HG02943 (cell line): Measurements from ENCODE around the gene SMARCA2.

ENCODE experiments used
- ATAC-seq: cut with Tn5 transposase; IDR thresholded peaks from one replicate; pipeline ENCODE4 v1.9.1; 2021; ENCODE audit warnings: mild to moderate bottlenecking, low read depth, moderate library complexity; ENCODE audit not compliant: unreplicated experiment

The SMARCA2 gene

DNA sequence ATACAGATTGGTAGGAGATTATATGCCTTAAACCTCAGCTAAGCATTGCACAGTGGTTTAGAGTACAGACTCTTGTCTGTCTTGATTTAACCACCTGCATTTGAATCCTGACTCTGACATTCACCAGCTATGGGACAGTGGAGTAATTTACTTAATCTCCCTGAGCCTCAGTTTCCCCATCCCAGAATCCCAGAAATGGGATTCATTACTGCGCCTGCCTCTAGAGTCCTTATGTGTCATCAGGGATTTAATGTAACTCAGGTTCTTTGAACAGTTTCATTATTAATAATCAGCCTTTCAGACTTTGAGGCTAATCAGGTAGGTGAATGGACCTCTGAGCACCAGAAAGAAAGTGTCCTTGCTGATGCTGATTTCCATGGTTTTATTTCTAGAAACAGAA lies 149.1 kb downstream of the SMARCA2 start:
- ATAC-seq = no peak

DNA sequence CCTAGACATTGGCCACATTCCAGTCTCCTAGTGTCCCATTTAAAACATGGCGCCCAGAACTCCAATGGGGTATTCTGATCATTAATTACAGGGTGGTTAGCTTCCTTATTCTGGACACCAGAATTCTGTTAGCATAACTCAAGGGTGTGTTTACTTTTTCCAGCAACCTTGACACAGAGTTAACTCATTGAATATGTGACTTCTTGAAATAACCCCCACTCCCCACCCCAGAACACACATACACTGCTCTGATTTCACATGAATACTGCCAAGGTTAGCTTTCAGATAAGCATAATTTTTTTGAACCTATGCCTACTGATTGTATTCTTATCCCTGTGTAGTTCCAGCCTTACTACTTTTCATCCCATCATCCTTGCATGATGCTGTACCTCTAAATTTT lies 151.1 kb downstream of the SMARCA2 start:
- no peak for ATAC-seq

DNA sequence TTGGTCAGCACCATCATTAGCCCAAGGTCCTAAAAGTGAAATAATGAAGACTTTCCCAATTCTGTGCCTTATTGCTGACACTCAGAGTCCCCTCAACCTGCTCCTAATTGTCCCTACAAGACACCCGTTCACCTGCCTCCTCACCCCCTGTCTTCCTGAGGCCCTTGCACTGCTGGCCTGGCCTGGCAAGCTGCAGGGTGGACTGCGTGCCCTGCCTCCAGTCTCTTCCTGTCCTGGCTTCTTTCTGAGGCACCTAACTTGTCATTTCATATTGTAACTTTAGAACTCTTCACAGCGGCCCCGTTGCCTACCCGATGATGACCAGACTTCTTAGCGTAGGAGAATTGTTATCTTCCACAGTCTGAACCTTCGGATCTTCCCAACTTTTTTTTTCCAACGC lies 153.9 kb downstream of the SMARCA2 start:
- ATAC-seq = no peak

DNA sequence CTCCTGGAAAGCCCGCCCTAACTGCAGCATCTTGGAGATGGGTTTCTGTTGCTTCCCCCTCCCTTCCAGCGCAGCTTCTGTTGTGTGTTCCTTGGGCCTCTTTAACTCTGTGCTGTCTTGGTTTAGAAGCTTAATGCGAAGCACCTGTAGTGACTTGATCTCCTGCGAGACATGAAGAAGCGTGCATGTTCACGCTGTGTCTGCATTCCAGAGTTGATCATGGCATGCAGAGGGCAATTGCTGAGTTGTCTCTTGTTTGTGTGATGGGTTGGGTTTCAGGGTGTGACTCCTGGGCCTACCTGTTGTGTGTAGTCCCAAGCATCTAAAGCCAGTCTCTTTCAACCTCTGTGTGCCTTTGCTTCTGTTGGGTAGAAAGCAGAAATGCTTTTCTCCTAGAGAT lies 155.6 kb downstream of the SMARCA2 start:
- no peak for ATAC-seq

DNA sequence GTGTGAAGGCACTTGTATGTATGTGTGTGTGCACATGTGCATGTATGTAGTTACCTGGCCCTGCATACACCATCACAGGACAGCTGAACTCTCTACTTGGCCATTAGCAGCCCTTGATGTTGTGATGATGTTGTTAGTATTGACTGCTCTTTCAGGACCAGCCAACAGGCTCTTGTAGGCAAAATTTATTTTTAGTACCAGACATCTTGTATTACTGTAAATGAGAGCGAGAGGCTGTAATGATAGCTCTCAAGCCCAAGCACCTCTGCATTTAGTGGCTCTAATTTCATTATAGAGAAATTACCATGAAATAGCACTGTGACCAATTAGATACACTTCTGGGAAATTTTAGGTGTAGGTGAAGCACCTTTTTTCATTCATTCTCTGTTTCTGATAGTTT lies 158.0 kb downstream of the SMARCA2 start:
- ATAC-seq = no peak

DNA sequence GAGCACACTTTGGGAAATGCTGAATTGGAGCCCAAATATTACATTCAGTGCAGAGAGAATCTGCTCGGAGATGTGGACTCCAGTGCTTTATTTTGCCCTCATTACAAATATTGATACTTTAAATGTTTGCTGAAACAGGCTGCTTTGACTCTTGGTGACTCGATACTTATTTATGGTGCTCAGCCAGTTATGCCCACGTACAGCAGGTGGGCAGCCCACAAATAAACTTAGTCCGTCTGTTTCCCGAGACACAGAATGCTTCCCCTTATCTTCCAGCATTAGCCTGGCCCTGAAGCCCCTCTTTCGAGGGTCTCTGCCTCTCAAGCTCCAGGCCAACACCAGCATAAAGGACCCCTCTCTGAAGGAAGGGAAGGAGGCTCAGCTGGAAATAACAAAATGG lies 158.7 kb downstream of the SMARCA2 start:
- ATAC-seq = no peak

DNA sequence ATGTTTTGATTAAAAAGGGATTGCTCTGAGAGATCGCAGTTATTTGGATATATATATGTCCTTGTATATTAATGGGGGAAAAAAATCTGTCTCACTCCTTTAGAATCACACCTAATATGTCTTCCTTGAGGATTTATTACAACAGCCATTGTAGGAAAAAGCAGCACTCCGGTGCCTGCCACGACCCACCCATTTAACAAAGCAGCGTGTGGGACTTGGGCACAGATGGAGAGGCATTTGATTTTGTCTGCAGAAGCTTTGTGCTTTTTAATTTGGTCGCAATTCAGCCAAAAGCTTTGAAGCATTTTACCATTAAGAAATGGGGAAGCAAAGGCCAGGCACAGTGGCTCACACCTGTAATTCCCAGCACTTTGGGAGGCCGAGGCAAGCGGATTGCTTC lies 159.2 kb downstream of the SMARCA2 start:
- no peak for ATAC-seq

DNA sequence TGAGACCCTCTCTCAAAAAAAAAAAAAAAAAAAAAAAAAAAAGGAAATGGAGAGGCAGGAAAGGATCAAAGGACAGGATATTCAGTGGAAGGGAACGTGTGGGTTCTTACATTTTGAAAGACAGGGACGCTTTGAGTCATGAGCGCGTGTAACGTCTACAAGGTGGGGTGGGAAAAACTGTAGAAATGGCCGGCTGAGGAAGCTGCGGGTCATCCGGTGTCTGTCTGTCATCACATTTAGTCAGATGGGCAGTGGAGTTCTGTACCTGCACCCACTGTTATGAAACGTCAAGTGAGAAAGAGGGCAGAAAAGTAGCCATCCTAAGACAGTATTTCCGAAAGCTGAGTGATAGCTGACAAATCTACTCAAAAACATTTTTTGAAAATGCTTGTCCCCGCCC lies 159.8 kb downstream of the SMARCA2 start:
- no peak for ATAC-seq

DNA sequence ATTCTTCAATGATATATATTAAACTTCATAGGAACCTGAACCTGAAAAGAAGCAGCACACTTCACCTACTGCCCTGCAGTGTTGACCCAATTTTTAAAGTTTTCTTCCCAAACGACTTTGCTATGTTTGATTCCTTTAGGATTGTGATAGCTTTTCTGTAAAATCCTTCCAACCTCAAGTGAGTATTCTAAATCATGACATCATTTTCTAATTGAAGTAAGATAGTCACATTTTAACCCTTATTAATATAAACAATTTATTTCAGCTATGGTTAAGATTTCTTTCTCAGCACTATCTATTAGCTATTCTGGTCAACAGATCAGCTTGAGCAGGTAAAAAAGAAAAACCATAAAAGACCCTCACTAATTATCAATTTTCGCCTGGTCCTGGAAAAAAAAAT lies 162.0 kb downstream of the SMARCA2 start:
- ATAC-seq = no peak

DNA sequence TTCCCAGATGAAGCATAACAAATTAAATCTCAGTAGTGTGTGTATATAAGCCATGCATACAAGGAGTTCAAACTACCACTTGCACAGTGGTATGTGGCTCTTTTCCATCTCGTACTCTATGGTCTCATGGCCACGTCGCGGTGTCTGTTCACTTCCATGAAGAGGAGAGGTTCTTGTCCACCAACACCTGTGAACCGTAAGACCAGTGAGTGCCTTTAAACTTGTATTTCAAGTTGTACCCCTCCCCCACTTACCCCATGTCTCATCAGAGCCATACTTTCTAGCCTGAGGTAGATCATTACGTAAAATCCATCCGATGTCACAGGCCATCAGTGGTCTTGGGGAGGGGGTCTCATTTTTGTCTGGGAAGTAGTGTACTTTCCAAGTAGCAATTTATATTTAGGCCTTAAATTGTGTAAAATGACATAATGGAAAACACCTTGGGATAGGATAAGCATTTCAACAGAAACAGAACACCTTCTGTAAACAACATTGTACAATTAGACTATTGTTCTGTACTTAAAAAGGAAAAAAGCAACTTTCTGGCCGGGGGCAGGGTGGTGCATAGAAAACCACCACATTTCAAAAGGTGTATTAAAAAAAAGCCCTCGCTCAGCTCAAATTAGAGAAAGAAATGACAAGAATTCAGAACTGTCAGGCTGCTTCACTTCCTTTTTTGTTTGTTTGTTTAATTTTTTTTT lies 163.0 kb downstream of the SMARCA2 start:
- ATAC-seq = no peak

DNA sequence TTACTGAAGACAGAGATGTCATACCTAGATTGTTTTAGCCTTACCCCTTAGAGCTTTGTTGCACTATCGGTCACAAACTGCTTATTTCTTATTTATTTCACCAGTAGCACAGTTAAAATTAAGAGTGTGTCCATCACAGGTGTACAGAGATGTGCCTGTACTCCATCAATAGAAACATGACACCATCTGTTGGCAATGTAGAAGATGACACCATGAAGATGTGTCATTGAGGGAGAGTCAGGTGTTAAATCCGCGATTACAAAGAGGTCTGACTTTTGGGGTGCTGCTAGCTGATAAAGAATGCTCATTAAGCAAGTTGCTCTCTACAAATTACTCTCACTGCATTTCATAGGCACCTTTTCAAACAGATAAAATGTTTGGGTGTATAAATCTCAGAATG lies 164.4 kb downstream of the SMARCA2 start:
- no peak for ATAC-seq

DNA sequence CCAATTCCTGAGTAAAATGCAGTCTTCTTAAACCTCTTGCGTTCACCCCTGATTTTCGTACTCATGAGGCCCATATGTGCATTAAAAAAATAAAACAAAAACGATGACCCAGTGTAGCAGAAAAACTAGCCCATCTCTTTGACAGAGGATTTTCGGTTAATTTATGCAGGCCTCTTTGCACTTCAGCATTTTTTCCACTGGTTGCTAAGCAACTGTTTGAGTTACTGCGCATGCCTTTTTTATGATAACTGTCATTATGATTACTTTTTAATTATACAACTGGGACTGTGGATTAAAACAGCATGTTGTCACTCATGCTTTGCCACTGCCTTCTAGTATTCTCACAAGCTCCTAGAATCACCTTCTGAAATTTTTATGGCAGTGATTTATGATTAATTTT lies 165.0 kb downstream of the SMARCA2 start:
- no peak for ATAC-seq

DNA sequence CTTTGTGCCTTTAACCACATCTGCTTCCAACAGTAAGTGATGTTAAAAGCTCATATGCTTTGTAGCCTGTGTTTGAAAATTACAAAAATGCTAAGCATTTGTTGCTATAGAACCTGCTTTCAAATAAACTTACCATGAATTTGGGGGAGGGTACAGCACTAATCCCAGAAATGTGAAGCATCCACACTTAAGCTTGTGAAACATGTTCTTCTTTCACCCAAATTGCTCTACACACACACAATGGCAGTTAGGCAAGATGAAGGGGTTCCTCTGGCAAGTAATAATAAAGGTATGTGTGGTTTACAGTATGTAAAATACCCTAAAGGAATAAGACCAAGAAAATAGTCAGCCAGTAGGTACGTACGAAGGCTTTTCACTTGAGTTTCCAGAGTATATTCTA lies 165.6 kb downstream of the SMARCA2 start:
- no peak for ATAC-seq

DNA sequence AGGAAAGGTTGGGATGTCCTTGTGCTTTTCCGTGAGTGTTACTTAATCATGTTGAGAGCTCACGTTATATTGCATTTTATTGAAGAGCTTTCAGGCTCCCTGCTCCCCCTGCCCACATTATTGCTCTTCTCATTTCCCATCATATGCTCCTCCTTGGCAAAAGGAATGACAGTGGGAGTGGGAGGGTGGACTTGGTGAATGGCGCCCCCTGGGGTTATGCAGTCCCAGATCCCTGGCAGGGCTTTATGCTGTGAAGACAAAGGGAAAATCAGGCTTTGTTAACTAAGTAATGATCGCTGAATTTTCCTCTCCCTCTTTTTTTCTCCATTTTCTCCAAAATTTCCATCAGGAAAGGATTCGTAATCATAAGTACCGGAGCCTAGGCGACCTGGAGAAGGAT lies 166.6 kb downstream of the SMARCA2 start:
- ATAC-seq = no peak

DNA sequence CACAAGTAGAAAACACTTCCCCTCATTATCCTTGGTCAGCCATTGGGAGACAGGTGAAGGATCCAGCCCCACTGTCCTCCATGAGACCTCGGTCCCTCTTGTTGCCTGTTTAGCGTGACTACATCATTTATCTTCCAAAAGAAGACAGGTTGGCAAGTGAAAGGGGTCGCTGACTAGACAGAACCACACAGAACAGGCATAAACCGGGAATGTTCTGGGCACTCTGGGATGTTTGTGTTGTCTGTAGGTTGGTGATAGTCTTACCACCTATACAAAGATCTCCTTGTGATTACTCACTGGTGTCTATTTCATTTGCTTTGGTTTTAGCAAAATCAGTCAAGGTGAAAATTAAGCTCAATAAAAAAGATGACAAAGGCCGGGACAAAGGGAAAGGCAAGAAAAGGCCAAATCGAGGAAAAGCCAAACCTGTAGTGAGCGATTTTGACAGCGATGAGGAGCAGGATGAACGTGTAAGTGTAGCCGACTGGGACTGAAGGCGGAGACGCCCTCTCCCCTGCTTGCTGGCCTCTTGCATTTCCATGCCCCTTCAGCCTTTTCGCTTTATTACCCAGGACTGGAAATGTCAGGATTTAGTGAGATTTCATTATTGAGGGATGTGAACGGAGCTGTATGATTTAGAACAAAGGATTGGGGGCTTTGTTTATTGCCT lies 175.9 kb downstream of the SMARCA2 start:
- ATAC-seq = no peak

DNA sequence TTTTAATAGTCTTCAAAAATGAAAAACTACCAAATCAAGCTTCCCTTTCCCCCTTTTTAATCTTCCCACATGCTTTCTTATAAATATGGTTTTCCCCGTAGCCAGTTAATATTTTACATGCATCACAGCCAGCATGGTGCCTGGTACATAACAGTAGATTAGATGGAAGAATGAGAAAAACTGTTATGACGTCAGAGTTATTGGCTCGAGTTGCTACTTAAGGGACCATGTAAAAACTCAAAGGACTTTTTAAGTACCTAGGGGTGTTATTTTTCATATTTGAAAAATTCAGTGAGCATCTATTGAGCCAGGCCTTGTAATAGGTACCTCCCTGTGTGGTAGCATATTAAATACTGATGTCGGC lies 176.4 kb downstream of the SMARCA2 start:
- ATAC-seq = no peak

DNA sequence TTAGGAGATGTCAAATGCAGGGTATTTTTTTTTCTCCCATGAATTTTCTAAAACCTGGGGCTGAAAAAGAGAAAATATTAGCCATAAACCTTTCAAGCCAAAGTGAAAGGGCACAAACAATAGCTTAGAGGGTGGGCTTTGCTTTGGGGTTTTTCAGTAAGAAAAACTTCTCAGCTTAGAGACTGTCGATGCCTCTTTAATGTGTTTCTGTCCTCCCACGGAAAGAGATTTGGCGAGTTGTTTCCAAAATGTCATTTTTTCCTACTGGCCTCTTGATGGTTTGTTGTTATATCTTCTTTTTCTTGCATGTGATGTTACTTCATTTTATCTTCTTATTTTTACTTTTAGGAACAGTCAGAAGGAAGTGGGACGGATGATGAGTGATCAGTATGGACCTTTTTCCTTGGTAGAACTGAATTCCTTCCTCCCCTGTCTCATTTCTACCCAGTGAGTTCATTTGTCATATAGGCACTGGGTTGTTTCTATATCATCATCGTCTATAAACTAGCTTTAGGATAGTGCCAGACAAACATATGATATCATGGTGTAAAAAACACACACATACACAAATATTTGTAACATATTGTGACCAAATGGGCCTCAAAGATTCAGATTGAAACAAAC lies 177.3 kb downstream of the SMARCA2 start:
- ATAC-seq = no peak

DNA sequence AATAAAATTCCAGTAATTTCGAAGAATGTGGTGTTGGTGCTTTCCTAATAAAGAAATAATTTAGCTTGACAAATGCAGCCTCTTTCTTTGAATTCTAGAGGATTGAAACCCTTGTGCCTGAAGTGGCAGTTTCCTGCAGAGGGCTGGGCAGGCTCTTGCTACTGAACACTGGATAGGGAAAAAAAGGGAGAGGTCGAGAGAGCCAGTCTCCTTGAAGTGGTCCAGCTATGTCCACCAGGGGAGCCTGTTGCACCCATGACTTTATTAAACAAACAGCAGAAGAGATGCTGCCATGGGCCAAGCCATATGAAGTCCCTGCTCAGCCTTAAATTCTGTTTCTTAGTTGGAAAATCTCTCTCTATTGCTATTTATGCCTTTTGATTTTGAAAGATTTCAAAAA lies 178.4 kb downstream of the SMARCA2 start:
- no peak for ATAC-seq

DNA sequence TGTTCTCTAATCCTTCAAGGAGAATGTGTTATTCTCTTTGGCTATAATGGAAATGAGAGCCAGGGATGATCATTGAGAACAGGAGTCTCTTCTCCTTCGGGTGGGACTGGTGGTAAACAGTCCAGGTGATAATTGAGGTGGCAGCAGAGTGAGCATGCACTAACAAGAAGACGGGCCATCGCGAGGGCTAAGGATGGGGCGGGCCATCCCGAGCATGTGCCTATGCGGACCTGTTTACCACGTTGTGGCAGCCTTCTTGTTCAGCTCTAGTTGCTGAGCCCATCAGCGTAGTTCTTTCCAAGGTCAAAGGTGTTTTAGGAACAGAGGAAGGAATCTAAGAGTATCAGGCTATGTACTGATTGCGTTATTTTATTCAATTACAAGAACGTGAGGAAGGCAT lies 180.1 kb downstream of the SMARCA2 start:
- no peak for ATAC-seq

DNA sequence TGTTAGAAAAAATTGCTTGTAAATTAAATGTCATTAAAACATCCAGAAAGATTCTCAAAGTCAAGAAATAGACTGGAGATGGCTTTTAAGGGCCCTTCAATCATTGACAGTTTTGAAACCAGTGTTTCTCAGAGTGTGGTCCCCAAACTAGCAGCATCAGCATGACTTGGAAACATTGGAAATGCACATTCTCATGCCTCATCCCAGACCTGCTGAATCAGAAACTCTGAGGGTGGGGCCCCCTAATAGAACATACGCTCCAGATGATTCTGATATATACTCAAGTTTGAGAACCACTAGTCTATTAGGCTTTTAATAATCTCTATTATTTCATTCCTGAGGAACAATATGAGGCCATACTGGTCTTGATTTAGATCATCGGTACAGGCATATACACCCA lies 181.6 kb downstream of the SMARCA2 start:
- ATAC-seq = no peak

DNA sequence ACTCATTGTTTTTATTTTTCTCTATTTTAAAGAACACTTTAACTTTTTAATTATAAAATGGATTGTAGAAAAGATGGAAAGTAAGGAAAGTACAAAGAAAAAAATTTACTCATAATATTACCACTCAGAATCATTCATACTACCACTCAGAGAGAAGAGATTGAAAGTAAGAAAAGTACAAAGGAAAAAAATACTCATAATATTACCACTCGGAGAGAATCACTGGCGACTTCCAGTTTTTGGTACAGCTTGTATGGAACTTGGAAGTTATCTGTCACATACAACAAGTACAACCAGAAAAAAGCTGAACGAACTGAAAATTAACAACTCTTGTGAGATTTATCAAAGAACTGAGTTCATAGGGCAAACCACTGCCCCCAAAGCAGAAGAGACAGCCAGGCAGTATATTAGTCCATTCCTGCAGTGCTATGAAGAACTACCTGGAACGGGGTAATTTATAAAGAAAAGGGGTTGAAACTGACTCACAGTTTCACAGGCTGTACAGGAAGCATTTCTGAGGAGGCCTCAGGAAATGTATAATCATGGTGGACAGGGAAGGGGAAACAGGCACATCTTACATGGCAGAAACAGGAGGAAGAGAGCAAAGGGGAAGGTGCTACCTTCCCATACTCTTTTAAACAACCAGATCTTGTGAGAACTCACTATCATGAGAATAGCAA lies 183.9 kb downstream of the SMARCA2 start:
- no peak for ATAC-seq
